Adrenal gland (tissue), 12 donors: ENCODE results near the gene APOD. TPM values are rescaled to one million over a fixed set of nuclear protein-coding genes. Genes with fewer than 3 reads are reported as not detected.

Experiments used
- DNase-seq, 7 donors: peaks; one replicate each; pipeline ENCODE4 v3.0.0-alpha.2; 2019 to 2020
- H3K27ac ChIP-seq, 5 donors: fragments of 200-600 bp; sonication (generic) in 4 of 5; 1 replicate in 3 of 5; 2 replicates in 2 of 5; pipeline versions ENCODE4 v1.5.1 to v1.8.0; 2016 to 2020; ENCODE audit warnings: mild to moderate bottlenecking in 1 of 5
- H3K27me3 ChIP-seq: fragments of 200-600 bp; 2 replicates; pipeline ENCODE4 v1.8.0; 2021
- H3K36me3 ChIP-seq, 2 donors: fragments of 200-600 bp; replicated peaks in 1 of 2; 1 replicate in 1 of 2; 2 replicates in 1 of 2; pipeline versions ENCODE4 v1.5.1 to v1.8.0; 2018 to 2022
- H3K4me1 ChIP-seq, 2 donors: fragments of 200-600 bp; replicated peaks in 1 of 2; 1 replicate in 1 of 2; 2 replicates in 1 of 2; pipeline versions ENCODE4 v1.5.1 to v1.8.0; 2018 to 2021
- H3K4me3 ChIP-seq, 4 donors: fragments of 200-600 bp; sonication (generic) in 3 of 4; one replicate each; pipeline ENCODE4 v1.5.1; 2016 to 2018
- H3K9me3 ChIP-seq, 3 donors: fragments of 200-600 bp; sonication (generic) in 1 of 3; replicated peaks in 1 of 3; 1 replicate in 2 of 3; 2 replicates in 1 of 3; pipeline versions ENCODE4 v1.5.1 to v1.8.0; 2016 to 2021
- POLR2A ChIP-seq, 2 donors: fragments of 450-650 bp; IDR thresholded peaks; one replicate each; pipeline ENCODE4 v1.6.1; 2017; ENCODE audit warnings: antibody characterized with exemption in 2 of 2, mild to moderate bottlenecking in 2 of 2, moderate library complexity in 1 of 2
- WGBS, 4 donors: extraction: QIAGEN DNeasy Blood & Tissue Kit in 2 of 4; methylation state at CpG; one replicate each; pipeline versions ENCODE4 v1.1.5 to v1.1.7; 2013 to 2017; 5-methylcytosine and 5-hydroxymethylcytosine counted together
- intact Hi-C, 2 donors: fragments of 100-400 bp; cut with DNase I; formaldehyde crosslinking; loops; one replicate each; pipeline versions ENCODE4 v1.14.1 to v1.15.0; 2022 to 2023
- polyA plus RNA-seq, 3 donors: library from polyadenylated mRNA; stranded (reverse); fragments of 200-250 nt in 2 of 3; fragments of 350-450 nt in 1 of 3; fragmentation: Illumina TruSeq in 1 of 3; extraction: RNeasy Lipid Tissue Mini Kit (QIAGEN cat#74804) in 1 of 3; gene quantifications; one replicate each; pipeline ENCODE4 v1.2.3, GENCODE V29; 2013 to 2014
- total RNA-seq, 9 donors: library from RNA; depleted of rRNA in 4 of 9; stranded (reverse); fragments of >200 nt in 4 of 9; fragments of 120-200 nt in 1 of 9; fragmentation: NEBNext Ultra II Directional in 1 of 9; extraction: Animal tissue kit (Norgen Biotek cat#: 25700) in 1 of 9; gene quantifications; one replicate each; pipeline versions ENCODE4 v1.1.0 to v1.2.4, GENCODE V29; 2013 to 2023
- TF ChIP-seq, protein P1 (sequence below), 6 experiments: fragments of 450-650 bp in 4 of 6; fragments of 200-600 bp in 2 of 6; sonication (generic) in 1 of 6; IDR thresholded peaks; 1 replicate in 5 of 6; 2 replicates in 1 of 6; pipeline versions ENCODE4 v1.5.1 to v1.8.0; 2016 to 2021; ENCODE audit warnings: antibody characterized with exemption in 6 of 6, mild to moderate bottlenecking in 2 of 6, moderate library complexity in 1 of 6
- donor health status: healthy with polysubstance abuse.
- donor health status: Bipolar disorder and iron deficiency.
- donor health status: DM: yes; HTN: yes; CAD: no.
- donor health status: DM: no; HTN: no; CAD: no.
- donor health status: DM: no; HTN: no; CAD: no.
- donor health status: DM: yes; HTN: yes; CAD: no.

The APOD gene
- total and polyA plus RNA-seq, 12 donors = 5.1 to 523 (median 38.9) TPM

DNA sequence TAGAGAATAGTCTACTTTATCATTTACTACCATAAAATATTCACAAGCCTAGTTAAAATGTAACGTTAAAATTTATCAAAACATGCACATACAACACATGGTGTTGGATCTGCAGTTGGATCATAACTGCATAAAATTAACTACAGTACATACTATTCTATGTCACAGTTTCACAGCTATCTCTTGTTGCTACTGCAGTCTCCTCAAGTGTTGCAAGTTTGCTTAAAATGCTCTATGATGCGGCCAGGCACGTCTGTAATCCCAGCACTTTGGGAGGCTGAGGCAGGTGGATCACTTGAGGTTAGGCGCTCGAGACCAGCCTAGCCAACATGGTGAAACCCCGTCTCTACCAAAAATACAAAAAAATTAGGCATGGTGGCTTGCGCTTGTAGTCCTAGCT is 50.9 kb downstream of the APOD start:
- Histone ChIP-seq H3K27ac (no peak overlapping the region), H3K9me3 (no peaks in the 10 kb centered on the region), H3K36me3 (no peaks in the 10 kb centered on the region), H3K4me3 (no peak overlapping the region), H3K27me3 (no peaks in the 10 kb centered on the region), H3K4me1 (peaks cover 0 to 7% of the 10 kb centered on the region in 2 donors)
- TF ChIP-seq POLR2A (IDR thresholded peaks at IDR 0.05) = no peak
- TF ChIP-seq, protein P1, sequence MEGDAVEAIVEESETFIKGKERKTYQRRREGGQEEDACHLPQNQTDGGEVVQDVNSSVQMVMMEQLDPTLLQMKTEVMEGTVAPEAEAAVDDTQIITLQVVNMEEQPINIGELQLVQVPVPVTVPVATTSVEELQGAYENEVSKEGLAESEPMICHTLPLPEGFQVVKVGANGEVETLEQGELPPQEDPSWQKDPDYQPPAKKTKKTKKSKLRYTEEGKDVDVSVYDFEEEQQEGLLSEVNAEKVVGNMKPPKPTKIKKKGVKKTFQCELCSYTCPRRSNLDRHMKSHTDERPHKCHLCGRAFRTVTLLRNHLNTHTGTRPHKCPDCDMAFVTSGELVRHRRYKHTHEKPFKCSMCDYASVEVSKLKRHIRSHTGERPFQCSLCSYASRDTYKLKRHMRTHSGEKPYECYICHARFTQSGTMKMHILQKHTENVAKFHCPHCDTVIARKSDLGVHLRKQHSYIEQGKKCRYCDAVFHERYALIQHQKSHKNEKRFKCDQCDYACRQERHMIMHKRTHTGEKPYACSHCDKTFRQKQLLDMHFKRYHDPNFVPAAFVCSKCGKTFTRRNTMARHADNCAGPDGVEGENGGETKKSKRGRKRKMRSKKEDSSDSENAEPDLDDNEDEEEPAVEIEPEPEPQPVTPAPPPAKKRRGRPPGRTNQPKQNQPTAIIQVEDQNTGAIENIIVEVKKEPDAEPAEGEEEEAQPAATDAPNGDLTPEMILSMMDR (IDR thresholded peaks at IDR 0.05) = no peak
- 88 to 90% (median 88%) methylated on average over 7 of the region's 7 CpGs for WGBS, 4 donors
- intact Hi-C loops = no loop called here
- no peak for DNase-seq

DNA sequence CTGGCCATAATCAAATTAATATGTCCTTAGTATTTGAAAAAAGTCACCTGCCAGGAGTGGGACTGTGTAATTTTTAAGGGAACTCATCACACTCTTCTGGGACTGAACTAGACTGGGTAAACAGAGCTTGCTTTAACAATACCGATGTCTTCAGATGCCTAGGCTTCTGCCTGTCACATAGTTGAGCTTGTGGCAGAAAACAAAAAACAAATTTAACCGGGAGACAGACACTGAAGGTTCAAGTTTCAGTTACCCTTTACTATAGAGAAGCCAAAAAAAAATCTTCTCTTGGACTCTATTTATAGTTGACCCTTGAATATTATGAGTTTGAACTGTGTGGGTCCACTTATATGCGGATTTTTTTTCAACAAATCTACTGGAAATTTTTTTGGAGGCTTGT is 51.4 kb downstream of the APOD start:
- no peak overlapping the region for H3K27ac ChIP-seq
- 47 to 73% (median 62%) methylated on average over 3 of the region's 3 CpGs for WGBS, 4 donors
- TF ChIP-seq POLR2A (IDR thresholded peaks at IDR 0.05) = no peak
- TF ChIP-seq, protein P1 (IDR thresholded peaks at IDR 0.05) = no peak

DNA sequence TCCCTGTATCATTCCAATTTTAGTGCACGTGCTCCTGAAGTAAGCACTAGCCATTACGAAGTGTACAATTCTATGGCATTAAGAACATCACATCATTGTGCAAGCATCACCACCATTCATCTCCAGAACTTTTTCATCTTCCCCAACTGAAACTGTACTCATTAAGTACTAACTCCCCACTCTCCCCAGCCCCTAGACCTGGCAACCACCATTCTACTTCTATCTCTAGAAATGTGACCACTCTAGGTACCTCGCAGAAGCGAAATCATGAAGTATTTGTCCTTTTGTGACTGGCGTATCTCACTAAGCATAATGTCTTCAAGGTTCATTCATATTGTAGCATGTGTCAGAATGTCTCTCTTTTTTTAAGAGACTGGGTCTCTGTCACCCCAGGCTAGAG is 52.1 kb downstream of the APOD start:
- no peak for TF ChIP-seq POLR2A (IDR thresholded peaks at IDR 0.05)
- TF ChIP-seq, protein P1 (IDR thresholded peaks at IDR 0.05) = no peak
- H3K27me3 ChIP-seq = no peaks in the 10 kb centered on the region

More for the DNA sequence above, 51.4 kb downstream of the APOD start:
- Histone ChIP-seq H3K27me3 (no peaks in the 10 kb centered on the region), H3K9me3 (no peaks in the 10 kb centered on the region), H3K4me3 (no peak overlapping the region), H3K36me3 (no peaks in the 10 kb centered on the region), H3K4me1 (peaks cover 0 to 7% of the 10 kb centered on the region in 2 donors)
- no peak for DNase-seq
- intact Hi-C loops = no loop called here

DNA sequence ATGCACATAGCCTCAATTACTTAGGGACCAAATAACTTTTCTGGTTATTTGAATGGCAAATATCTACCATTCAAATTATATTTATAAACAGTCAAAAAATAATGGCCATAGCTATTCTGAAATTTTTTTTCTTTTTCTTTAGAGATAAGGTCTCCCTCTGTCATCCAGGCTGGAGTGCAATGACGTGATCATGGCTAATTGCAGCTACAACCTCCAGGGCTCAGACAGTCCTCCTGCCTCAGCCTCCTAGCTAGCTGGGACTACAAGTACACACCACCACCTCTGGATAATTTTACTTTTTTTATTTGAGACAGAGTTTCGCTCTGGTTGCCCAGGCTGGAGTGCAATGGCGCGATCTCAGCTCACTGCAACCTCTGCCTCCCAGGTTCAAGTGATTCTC is 57.2 kb downstream of the APOD start:
- Histone ChIP-seq H3K4me1 (no peaks in the 10 kb centered on the region), H3K36me3 (peaks cover 0 to 22% of the 10 kb centered on the region in 2 donors), H3K27ac (no peak overlapping the region), H3K4me3 (no peak overlapping the region), H3K27me3 (no peaks in the 10 kb centered on the region), H3K9me3 (no peaks in the 10 kb centered on the region)
- TF ChIP-seq, protein P1 (IDR thresholded peaks at IDR 0.05) = no peak
- TF ChIP-seq POLR2A (IDR thresholded peaks at IDR 0.05) = no peak
- 94 to 98% (median 96%) methylated on average over 4 of the region's 4 CpGs for WGBS, 4 donors
- no peak for DNase-seq
- intact Hi-C loops = loop anchor here (2.0 to 10.0 kb wide), 2 partner anchors 256 to 842 kb away; partner anchors contain the start of genes FAM43A (in 1 of the 2) and XXYLT1 (in 1 of the 2)

More for the DNA sequence above, 52.1 kb downstream of the APOD start:
- 85 to 100% (median 94%) methylated on average over 5 of the region's 5 CpGs for WGBS, 4 donors
- intact Hi-C loops = no loop called here
- Histone ChIP-seq H3K4me1 (peaks cover 0 to 7% of the 10 kb centered on the region in 2 donors), H3K9me3 (no peaks in the 10 kb centered on the region), H3K36me3 (no peaks in the 10 kb centered on the region), H3K27ac (no peak overlapping the region), H3K4me3 (no peak overlapping the region)
- no peak for DNase-seq
